Renal cortex interstitium (tissue), 11 donors: Measurements from ENCODE around the gene WFIKKN1. TPM values are rescaled to one million over a fixed set of nuclear protein-coding genes. Genes with fewer than 3 reads are reported as not detected.

Experiments used
- DNase-seq, 11 donors: peaks; one replicate each; pipeline ENCODE4 v3.0.0-alpha.2; 2013; ENCODE audit warnings: low read depth in 9 of 11, low spot score in 4 of 11; ENCODE audit errors: extremely low read depth in 1 of 11
- polyA plus RNA-seq, 3 donors: library from polyadenylated mRNA; unstranded; fragments of 120-200 nt; gene quantifications; one replicate each; pipeline ENCODE4 v1.2.1, GENCODE V29; 2013; ENCODE audit not compliant: insufficient read length in 3 of 3

Gene WFIKKN1
- polyA plus RNA-seq, 3 donors = 1.3 to 2.0 (median 2.0) TPM

- no peak for DNase-seq
These were observed 1.1 kb downstream of the WFIKKN1 start for GRCh38 chr16:631808-632358.

GRCh38 chr16:632486-633335 is 1.9 kb downstream of the WFIKKN1 start:
- DNase-seq = no peak

GRCh38 chr16:633336-634050 is 2.7 kb downstream of the WFIKKN1 start:
- no peak for DNase-seq

- no peak for DNase-seq
These were observed 3.4 kb downstream of the WFIKKN1 start for GRCh38 chr16:634051-634670.

- no peak for DNase-seq
These were observed 4.2 kb downstream of the WFIKKN1 start for GRCh38 chr16:634996-635395.

- no peak for DNase-seq
These were observed 4.9 kb downstream of the WFIKKN1 start for GRCh38 chr16:635573-636205.

- DNase-seq = peak; percentile 77 to 92 (median 89)
These were observed 5.7 kb downstream of the WFIKKN1 start, which contains the start of gene METTL26 for GRCh38 chr16:636206-637080. TSS of gene METTL26 (minus strand) at chr16:636305. CDS start at chr16:636290, 15 bp downstream.

GRCh38 chr16:637081-638018 is 6.6 kb downstream of the WFIKKN1 start:
- peak in 6 of 11 donors; percentile 64 to 87 (median 76) for DNase-seq

GRCh38 chr16:638034-638543 is 7.3 kb downstream of the WFIKKN1 start:
- DNase-seq = no peak

GRCh38 chr16:638836-639235 is 8.1 kb downstream of the WFIKKN1 start:
- no peak for DNase-seq

- no peak for DNase-seq
These were observed 9.8 kb downstream of the WFIKKN1 start for GRCh38 chr16:640614-641013.

GRCh38 chr16:641326-642188 is 10.8 kb downstream of the WFIKKN1 start, which contains the start of gene MCRIP2:
TSS of gene MCRIP2 (plus strand) at chr16:641828. CDS start at chr16:641992, 164 bp downstream.
- peak in 1 of 11 donors; percentile 49 for DNase-seq

GRCh38 chr16:642189-643049 is 11.6 kb downstream of the WFIKKN1 start:
- DNase-seq = no peak

GRCh38 chr16:643050-643368 is 12.2 kb downstream of the WFIKKN1 start:
- DNase-seq = no peak

- no peak for DNase-seq
These were observed 13.8 kb downstream of the WFIKKN1 start for GRCh38 chr16:644556-644955.
